A673 (cell line): ENCODE results near the gene SCGB1C1.
"Not testable (repeated sequence)": the region's sequence is repeated elsewhere in the genome, so short reads cannot be mapped to it uniquely, and the experiment has no call there.

Experiments
- CTCF ChIP-seq: fragments of 300-800, 200-600 bp; sonication (generic); conservative IDR thresholded peaks from 2 replicates; pipeline ENCODE4 v1.5.1; 2017; ENCODE audit warnings: low read depth, mild to moderate bottlenecking, antibody characterized with exemption, low read length, moderate library complexity, mixed read lengths
- EZH2 ChIP-seq: fragments of 200-600 bp; sonication (generic); IDR thresholded peaks from 2 replicates; pipeline ENCODE4 v1.6.1; 2017; ENCODE audit warnings: borderline replicate concordance, low read depth, mild to moderate bottlenecking, mixed read lengths, antibody characterized with exemption, low read length; ENCODE audit not compliant: poor library complexity, severe bottlenecking

DNA sequence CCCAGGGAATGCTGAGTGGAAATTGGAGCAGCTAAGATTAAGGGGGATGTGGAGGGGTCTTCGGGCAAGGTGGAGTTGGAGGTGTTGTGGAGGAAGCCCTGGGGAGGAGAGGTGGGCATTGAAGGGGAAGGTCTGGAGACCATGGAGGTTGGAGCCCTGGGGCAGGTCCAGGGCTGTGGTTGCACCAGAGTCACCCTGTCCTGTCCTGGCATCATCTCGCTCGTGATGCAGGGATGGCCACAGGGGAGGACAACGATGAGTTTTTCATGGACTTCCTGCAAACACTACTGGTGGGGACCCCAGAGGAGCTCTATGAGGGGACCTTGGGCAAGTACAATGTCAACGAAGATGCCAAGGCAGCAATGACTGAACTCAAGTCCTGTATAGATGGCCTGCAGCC lies 603 bp downstream of the SCGB1C1 start:
- TF ChIP-seq CTCF, EZH2: not testable (repeated sequence)
